Calu3 (cell line): ENCODE data around the gene KTN1. TPM values are rescaled to one million over a fixed set of nuclear protein-coding genes. Genes with fewer than 3 reads are reported as not detected.

Experiments used
- BruUV-seq: library from RNA; stranded (reverse); fragments of 400-500 nt; replicated peaks from 2 replicates; lab custom pipeline; 2021; lab: Mats Ljungman, UMichigan
- CTCF ChIA-PET: fragments of 300-600 bp; sonication (Branson Sonifier 250); formaldehyde crosslinking; loops from one replicate; lab custom pipeline; 2022; ENCODE audit warnings: antibody characterized with exemption; lab: Charles Lee
- DNase-seq: peaks from one replicate; pipeline ENCODE4 v3.0.0; 2022
- H3K27ac Mint-ChIP-seq: one replicate; pipeline ENCODE4 v1.8.0; 2022; ENCODE audit warnings: mixed read lengths; ENCODE audit not compliant: unreplicated experiment
- H3K27me3 Mint-ChIP-seq: one replicate; pipeline ENCODE4 v1.8.0; 2022; ENCODE audit warnings: mixed read lengths; ENCODE audit not compliant: unreplicated experiment
- H3K36me3 Mint-ChIP-seq: one replicate; pipeline ENCODE4 v1.8.0; 2022; ENCODE audit warnings: mild to moderate bottlenecking, moderate library complexity, mixed read lengths; ENCODE audit not compliant: insufficient read depth, unreplicated experiment
- H3K4me1 Mint-ChIP-seq: one replicate; pipeline ENCODE4 v1.8.0; 2022; ENCODE audit warnings: mild to moderate bottlenecking, low read depth, mixed read lengths; ENCODE audit not compliant: unreplicated experiment
- H3K4me3 Mint-ChIP-seq: one replicate; pipeline ENCODE4 v1.8.0; 2022; ENCODE audit warnings: mild to moderate bottlenecking, low read depth, moderate library complexity, mixed read lengths; ENCODE audit not compliant: unreplicated experiment
- H3K9me3 Mint-ChIP-seq: one replicate; pipeline ENCODE4 v1.8.0; 2022; ENCODE audit warnings: low read depth, mixed read lengths; ENCODE audit not compliant: unreplicated experiment
- intact Hi-C: fragments of 100-400 bp; cut with micrococcal nuclease; formaldehyde crosslinking; loops from one replicate; pipeline ENCODE4 v1.10.0; 2022; ENCODE audit not compliant: unreplicated experiment
- total RNA-seq: library from RNA; stranded (reverse); gene quantifications from 2 replicates; pipeline ENCODE4 v1.2.3, GENCODE V29; 2022
- TF ChIP-seq, protein P1 (sequence below): fragments of 200-600 bp; IDR thresholded peaks from one replicate; pipeline ENCODE4 v1.8.0; 2022; ENCODE audit warnings: antibody characterized with exemption; ENCODE audit not compliant: unreplicated experiment

KTN1 gene
- total RNA-seq, 1 experiment from 2014 or later: 141 TPM

DNA sequence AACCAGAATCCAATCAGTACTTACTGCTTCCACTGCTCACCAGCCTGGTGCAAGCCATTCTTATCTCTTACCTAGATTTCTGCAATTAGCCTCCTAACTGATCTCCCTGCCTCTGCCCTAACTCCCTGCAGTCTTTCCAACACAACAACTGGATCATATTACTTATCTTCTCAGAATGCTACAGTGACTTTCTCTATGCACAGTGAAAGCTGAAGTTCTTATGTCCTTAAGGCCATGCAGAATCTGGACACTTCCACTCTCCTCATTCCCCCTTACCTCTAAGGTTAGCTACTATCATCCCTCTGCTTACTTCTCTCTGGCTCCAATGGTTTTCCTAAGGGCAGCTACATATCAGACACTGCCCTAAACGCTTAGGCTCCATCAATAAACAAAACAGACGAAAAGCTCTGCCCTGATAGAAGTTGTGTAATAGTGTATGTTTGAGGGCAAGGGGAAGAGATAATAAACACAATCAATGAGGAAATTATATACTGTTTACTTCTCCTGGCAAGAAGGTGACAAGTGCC, 4.0 kb downstream of the KTN1 start:
- TF ChIP-seq, protein P1, sequence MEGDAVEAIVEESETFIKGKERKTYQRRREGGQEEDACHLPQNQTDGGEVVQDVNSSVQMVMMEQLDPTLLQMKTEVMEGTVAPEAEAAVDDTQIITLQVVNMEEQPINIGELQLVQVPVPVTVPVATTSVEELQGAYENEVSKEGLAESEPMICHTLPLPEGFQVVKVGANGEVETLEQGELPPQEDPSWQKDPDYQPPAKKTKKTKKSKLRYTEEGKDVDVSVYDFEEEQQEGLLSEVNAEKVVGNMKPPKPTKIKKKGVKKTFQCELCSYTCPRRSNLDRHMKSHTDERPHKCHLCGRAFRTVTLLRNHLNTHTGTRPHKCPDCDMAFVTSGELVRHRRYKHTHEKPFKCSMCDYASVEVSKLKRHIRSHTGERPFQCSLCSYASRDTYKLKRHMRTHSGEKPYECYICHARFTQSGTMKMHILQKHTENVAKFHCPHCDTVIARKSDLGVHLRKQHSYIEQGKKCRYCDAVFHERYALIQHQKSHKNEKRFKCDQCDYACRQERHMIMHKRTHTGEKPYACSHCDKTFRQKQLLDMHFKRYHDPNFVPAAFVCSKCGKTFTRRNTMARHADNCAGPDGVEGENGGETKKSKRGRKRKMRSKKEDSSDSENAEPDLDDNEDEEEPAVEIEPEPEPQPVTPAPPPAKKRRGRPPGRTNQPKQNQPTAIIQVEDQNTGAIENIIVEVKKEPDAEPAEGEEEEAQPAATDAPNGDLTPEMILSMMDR: no peak
- intact Hi-C loops: no loop called here
- H3K4me1 Mint-ChIP-seq: peaks cover 35% of the 10 kb centered on the region
- BruUV-seq: no TSS peak
- no peak overlapping the region for H3K4me3 Mint-ChIP-seq
- peaks cover 22% of the 10 kb centered on the region for H3K36me3 Mint-ChIP-seq
- no peak for DNase-seq
- no peak overlapping the region for H3K27ac Mint-ChIP-seq
- CTCF ChIA-PET: interaction anchor here (0.6 to 1.5 kb wide), 4 partner anchors 27 to 138 kb away, joined by 3 read pairs; no protein-coding TSS in a partner anchor
- no peaks in the 10 kb centered on the region for H3K9me3 Mint-ChIP-seq
- no peaks in the 10 kb centered on the region for H3K27me3 Mint-ChIP-seq

DNA sequence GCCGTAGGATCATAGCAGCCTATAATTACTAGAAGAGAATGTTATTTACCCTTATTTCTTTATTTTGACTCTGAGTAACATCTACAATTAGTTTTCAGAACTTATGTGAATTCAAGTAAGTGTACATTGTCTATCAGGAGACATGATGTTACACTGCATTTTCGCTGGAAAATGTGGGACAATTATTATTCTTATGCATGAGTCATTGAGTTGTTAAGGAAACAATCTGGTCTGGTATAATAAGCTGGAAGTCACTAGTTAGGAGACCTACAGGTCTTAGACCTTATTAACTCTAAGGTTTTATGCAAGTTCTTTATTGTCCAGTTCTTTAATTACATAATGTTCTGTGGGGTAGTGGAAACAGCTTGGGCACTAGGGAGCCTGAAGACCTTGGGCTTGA, 5.8 kb downstream of the KTN1 start:
- BruUV-seq: no TSS peak
- peaks cover 34% of the 10 kb centered on the region for H3K4me1 Mint-ChIP-seq
- peaks cover 7% of the 10 kb centered on the region for H3K36me3 Mint-ChIP-seq
- intact Hi-C loops: no loop called here
- TF ChIP-seq, protein P1: no peak
- H3K4me3 Mint-ChIP-seq: no peak overlapping the region
- no peak for DNase-seq
- H3K27ac Mint-ChIP-seq: no peak overlapping the region
- no peaks in the 10 kb centered on the region for H3K9me3 Mint-ChIP-seq
- CTCF ChIA-PET: interaction anchor here (1.3 kb wide), 1 partner anchor 11 kb away, joined by 3 read pairs; no protein-coding TSS in a partner anchor
- H3K27me3 Mint-ChIP-seq: no peaks in the 10 kb centered on the region

DNA sequence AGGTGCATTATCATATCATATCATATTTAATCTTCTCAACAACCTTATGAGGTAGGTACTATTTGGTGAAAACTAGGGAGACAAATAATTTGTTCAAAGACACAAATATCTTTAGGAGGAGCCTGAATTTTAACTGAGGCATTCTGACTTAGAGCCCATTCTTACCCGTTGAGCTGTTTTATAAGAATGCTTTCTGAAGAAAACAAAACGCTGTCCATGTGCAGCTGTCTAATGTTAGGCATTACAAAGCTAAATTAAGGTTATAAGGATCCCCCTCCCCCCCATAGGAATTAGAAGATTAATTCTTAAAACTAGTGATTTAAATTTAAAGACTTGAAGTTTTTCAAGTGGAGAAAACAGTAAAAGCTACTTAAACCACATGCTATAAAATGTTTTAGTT, 6.4 kb downstream of the KTN1 start:
- Mint-ChIP-seq H3K9me3 (no peaks in the 10 kb centered on the region), H3K27ac (no peak overlapping the region), H3K36me3 (peaks cover 2% of the 10 kb centered on the region), H3K4me1 (peaks cover 34% of the 10 kb centered on the region), H3K4me3 (no peak overlapping the region), H3K27me3 (no peaks in the 10 kb centered on the region)
- BruUV-seq: no TSS peak
- intact Hi-C loops: no loop called here
- TF ChIP-seq, protein P1: no peak
- no peak for DNase-seq
- CTCF ChIA-PET: interaction anchor here (1.3 kb wide), 1 partner anchor 10 kb away, joined by 3 read pairs; no protein-coding TSS in a partner anchor

- Mint-ChIP-seq H3K36me3 (no peaks in the 10 kb centered on the region), H3K4me1 (peaks cover 46% of the 10 kb centered on the region), H3K4me3 (peak overlapping the region; percentile 48), H3K9me3 (no peaks in the 10 kb centered on the region), H3K27ac (no peak overlapping the region), H3K27me3 (no peaks in the 10 kb centered on the region)
- DNase-seq: no peak
- intact Hi-C loops: loop anchor here (2.0 kb wide), 1 partner anchor 57 kb away; no protein-coding TSS in a partner anchor
- TF ChIP-seq, protein P1: no peak
- no TSS peak for BruUV-seq
- CTCF ChIA-PET: interaction anchor here (0.6 kb wide), 1 partner anchor 374 kb away, joined by 3 read pairs; no protein-coding TSS in a partner anchor
Observed at GRCh38 chr14:55587847-55588246, 7.8 kb downstream of the KTN1 start.
